K562 (cell line): ENCODE measurements around the gene CLCN6. TPM values are rescaled to one million over a fixed set of nuclear protein-coding genes. Genes with fewer than 3 reads are reported as not detected.

Source experiments
- ATF1 ChIP-seq, 2 experiments: fragments of 450-650 bp in 1 of 2; IDR thresholded peaks; 2 replicates each; pipeline ENCODE4 v1.6.1; 2016; ENCODE audit warnings: missing compliant biosample characterization in 1 of 2, missing genetic modification characterization in 1 of 2
- BRCA1 ChIP-seq, 2 experiments: fragments of 450-650 bp in 1 of 2; sonication (generic) in 1 of 2; formaldehyde crosslinking in 1 of 2; IDR thresholded peaks; 2 replicates each; pipeline versions ENCODE4 v1.5.0 to v1.6.1; 2017 to 2020; ENCODE audit warnings: mild to moderate bottlenecking in 1 of 2, missing genetic modification reagents in 1 of 2
- CREB1 ChIP-seq, 2 experiments: sonication (generic) in 1 of 2; formaldehyde crosslinking in 1 of 2; IDR thresholded peaks; 2 replicates each; pipeline versions ENCODE4 v1.6.1 to v1.8.0; 2012 to 2022; ENCODE audit warnings: inconsistent platforms in 1 of 2, mild to moderate bottlenecking in 1 of 2, missing genetic modification reagents in 1 of 2, moderate library complexity in 1 of 2
- CTBP1 ChIP-seq: fragments of 450-650 bp; IDR thresholded peaks from 2 replicates; pipeline ENCODE4 v1.6.1; 2016; ENCODE audit warnings: borderline replicate concordance
- CXXC5 ChIP-seq: fragments of 250-450 bp; sonication (Bioruptor Pico); IDR thresholded peaks from 2 replicates; pipeline ENCODE4 v1.8.0; 2022; ENCODE audit warnings: inconsistent platforms, mild to moderate bottlenecking, moderate library complexity
- FOXA3 ChIP-seq, 2 experiments: fragments of 450-650 bp in 1 of 2; sonication (generic) in 1 of 2; formaldehyde crosslinking; IDR thresholded peaks in 1 of 2; conservative IDR thresholded peaks in 1 of 2; 2 replicates each; pipeline versions ENCODE4 v1.4.0 to v1.8.0; 2020 to 2022; ENCODE audit warnings: mild to moderate bottlenecking in 2 of 2, missing genetic modification reagents in 1 of 2
- FOXM1 ChIP-seq, 2 experiments: fragments of 450-650 bp in 1 of 2; sonication (generic) in 1 of 2; formaldehyde crosslinking in 1 of 2; IDR thresholded peaks; 2 replicates each; pipeline versions ENCODE4 v1.6.1 to v1.9.0; 2017 to 2022; ENCODE audit warnings: low read depth in 2 of 2, mild to moderate bottlenecking in 2 of 2, missing genetic modification reagents in 1 of 2, moderate library complexity in 1 of 2
- KLF13 ChIP-seq: fragments of 450-650 bp; IDR thresholded peaks from 2 replicates; pipeline ENCODE4 v1.6.1; 2016; ENCODE audit warnings: missing genetic modification characterization, low read depth, mild to moderate bottlenecking, missing compliant biosample characterization, moderate library complexity, borderline replicate concordance
- MEIS2 ChIP-seq: fragments of 450-650 bp; IDR thresholded peaks from 2 replicates; pipeline ENCODE4 v1.6.1; 2014; ENCODE audit warnings: mild to moderate bottlenecking; ENCODE audit not compliant: partially characterized antibody
- NBN ChIP-seq: fragments of 450-650 bp; IDR thresholded peaks from 2 replicates; pipeline ENCODE4 v1.6.1; 2016; ENCODE audit warnings: low read depth, mild to moderate bottlenecking
- SMAD3 ChIP-seq: fragments of 450-650 bp; formaldehyde crosslinking; conservative IDR thresholded peaks from 2 replicates; pipeline ENCODE4 v1.4.0; 2020; ENCODE audit warnings: mild to moderate bottlenecking
- SNIP1 ChIP-seq: fragments of 450-650 bp; IDR thresholded peaks from 2 replicates; pipeline ENCODE4 v1.7.1; 2017; ENCODE audit warnings: low read depth, mild to moderate bottlenecking
- TAF9B ChIP-seq: fragments of 450-650 bp; IDR thresholded peaks from 2 replicates; pipeline ENCODE4 v1.6.1; 2018; ENCODE audit warnings: mild to moderate bottlenecking; ENCODE audit not compliant: partially characterized antibody
- TCF7 ChIP-seq: sonication (generic); IDR thresholded peaks from 2 replicates; pipeline ENCODE4 v1.6.1; 2016; ENCODE audit warnings: antibody characterized with exemption, borderline replicate concordance
- ZFP1 ChIP-seq: fragments of 450-650 bp; formaldehyde crosslinking; IDR thresholded peaks from 2 replicates; pipeline ENCODE4 v1.4.0; 2020; ENCODE audit warnings: mild to moderate bottlenecking, mixed read lengths
- ZNF586 ChIP-seq: fragments of 450-650 bp; formaldehyde crosslinking; conservative IDR thresholded peaks from 2 replicates; pipeline ENCODE4 v1.4.0; 2020; ENCODE audit warnings: mild to moderate bottlenecking, moderate library complexity
- ZNF644 ChIP-seq: fragments of 200-800 bp; sonication (Bioruptor generic); IDR thresholded peaks from 2 replicates; pipeline ENCODE4 v1.6.1; 2016; ENCODE audit warnings: low read depth, missing genetic modification characterization, missing compliant biosample characterization
- ZNF707 ChIP-seq: fragments of 250-450 bp; sonication (Bioruptor Pico); conservative IDR thresholded peaks from 2 replicates; pipeline ENCODE4 v1.8.0; 2022; ENCODE audit warnings: inconsistent platforms, mild to moderate bottlenecking, moderate library complexity
- polyA plus RNA-seq, 8 experiments: library from polyadenylated mRNA; depleted of rRNA in 4 of 8; stranded (reverse) in 5 of 8; unstranded in 3 of 8; fragments of >200 nt; fragmentation: Nextera tagmentation in 2 of 8; fragmentation: Illumina TruSeq in 1 of 8; extraction: Ambion mirVana in 2 of 8; extraction: Trizol in 1 of 8; gene quantifications; 2 replicates each; pipeline versions ENCODE4 v1.2.1 to v1.2.3, GENCODE V29; 2011 to 2014; ENCODE audit warnings: inconsistent platforms in 1 of 8, missing spikeins in 1 of 8
- total RNA-seq, 7 experiments: library from RNA; depleted of rRNA in 6 of 7; stranded (reverse); fragments of >200 nt in 6 of 7; fragmentation: Illumina TruSeq in 2 of 7; extraction: Trizol in 2 of 7; gene quantifications; 2 replicates each; pipeline versions ENCODE4 v1.2.1 to v1.2.3, GENCODE V29; 2011 to 2021; ENCODE audit warnings: low replicate concordance in 1 of 7
- TF ChIP-seq, protein P1 (sequence below): IDR thresholded peaks from 2 replicates; pipeline ENCODE4 v1.6.1; 2016; ENCODE audit warnings: missing genetic modification characterization, missing compliant biosample characterization
- TF ChIP-seq, protein P2 (sequence below): IDR thresholded peaks from 3 replicates; pipeline ENCODE4 v1.6.1; 2011; ENCODE audit warnings: borderline replicate concordance, mild to moderate bottlenecking; ENCODE audit not compliant: insufficient read length, insufficient read depth

Gene CLCN6
- total and polyA plus RNA-seq, 9 of the 15 experiments (the other 6 are each of a cell fraction or from before 2014, with no cell fraction given), result 2.0 to 21.8 (median 13.6) TPM

DNA sequence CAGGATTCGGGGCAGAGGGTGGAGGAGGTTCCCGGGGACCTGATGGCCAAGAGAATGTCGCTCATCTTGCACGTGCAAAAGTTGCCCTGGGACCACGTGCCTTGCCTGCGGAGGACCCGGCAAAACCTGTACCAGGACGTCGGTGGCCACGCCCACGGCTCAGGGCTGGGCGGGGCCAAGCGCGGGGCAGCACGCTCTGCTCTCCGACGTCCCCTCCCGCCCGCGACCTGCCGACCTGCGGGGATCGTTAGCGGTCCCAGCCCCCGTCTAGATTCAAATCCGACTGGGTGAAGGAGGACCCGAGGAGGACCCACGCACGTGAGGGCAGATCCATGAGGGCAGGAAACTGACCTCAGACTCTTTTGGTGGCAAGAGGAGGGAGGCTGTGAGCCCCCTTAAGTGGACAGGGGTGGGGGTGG lies 44.0 kb upstream of the CLCN6 start, which contains the start of gene C1orf167 (continued):
- TF ChIP-seq, protein P1, sequence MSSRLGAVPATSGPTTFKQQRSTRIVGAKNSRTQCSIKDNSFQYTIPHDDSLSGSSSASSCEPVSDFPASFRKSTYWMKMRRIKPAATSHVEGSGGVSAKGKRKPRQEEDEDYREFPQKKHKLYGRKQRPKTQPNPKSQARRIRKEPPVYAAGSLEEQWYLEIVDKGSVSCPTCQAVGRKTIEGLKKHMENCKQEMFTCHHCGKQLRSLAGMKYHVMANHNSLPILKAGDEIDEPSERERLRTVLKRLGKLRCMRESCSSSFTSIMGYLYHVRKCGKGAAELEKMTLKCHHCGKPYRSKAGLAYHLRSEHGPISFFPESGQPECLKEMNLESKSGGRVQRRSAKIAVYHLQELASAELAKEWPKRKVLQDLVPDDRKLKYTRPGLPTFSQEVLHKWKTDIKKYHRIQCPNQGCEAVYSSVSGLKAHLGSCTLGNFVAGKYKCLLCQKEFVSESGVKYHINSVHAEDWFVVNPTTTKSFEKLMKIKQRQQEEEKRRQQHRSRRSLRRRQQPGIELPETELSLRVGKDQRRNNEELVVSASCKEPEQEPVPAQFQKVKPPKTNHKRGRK (tag), result no peak
- TF ChIP-seq FOXM1 (IDR thresholded peaks at IDR 0.05; ENCODE audit: low read depth), result no peak
- TF ChIP-seq FOXM1 (CRISPR knock-in tag; IDR thresholded peaks at IDR 0.05; ENCODE audit: low read depth), result 0 out of 2 replicates have a peak, but pooled peaks have one; percentile 62
- peak; percentile 56; the same call in 1 of the 2 replicates for TF ChIP-seq KLF13 (tag)
- no peak for TF ChIP-seq SMAD3 (CRISPR knock-in tag)
- no peak for TF ChIP-seq FOXA3 (CRISPR knock-in tag; conservative IDR thresholded peaks at IDR 0.05 in 1 of 2, IDR thresholded peaks at IDR 0.05 in 1 of 2)
- TF ChIP-seq CREB1 (IDR thresholded peaks at IDR 0.05), result 0 out of 2 replicates have a peak, but pooled peaks have one; percentile 42
- TF ChIP-seq CREB1 (CRISPR knock-in tag; IDR thresholded peaks at IDR 0.05), result no peak
- no peak for TF ChIP-seq ZNF707
- no peak for TF ChIP-seq ZFP1 (CRISPR knock-in tag)
- TF ChIP-seq, protein P2, sequence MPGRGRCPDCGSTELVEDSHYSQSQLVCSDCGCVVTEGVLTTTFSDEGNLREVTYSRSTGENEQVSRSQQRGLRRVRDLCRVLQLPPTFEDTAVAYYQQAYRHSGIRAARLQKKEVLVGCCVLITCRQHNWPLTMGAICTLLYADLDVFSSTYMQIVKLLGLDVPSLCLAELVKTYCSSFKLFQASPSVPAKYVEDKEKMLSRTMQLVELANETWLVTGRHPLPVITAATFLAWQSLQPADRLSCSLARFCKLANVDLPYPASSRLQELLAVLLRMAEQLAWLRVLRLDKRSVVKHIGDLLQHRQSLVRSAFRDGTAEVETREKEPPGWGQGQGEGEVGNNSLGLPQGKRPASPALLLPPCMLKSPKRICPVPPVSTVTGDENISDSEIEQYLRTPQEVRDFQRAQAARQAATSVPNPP, result no peak
- TF ChIP-seq BRCA1 (IDR thresholded peaks at IDR 0.05), result no peak
- TF ChIP-seq BRCA1 (CRISPR knock-in tag; IDR thresholded peaks at IDR 0.05), result no peak
- TF ChIP-seq ZNF644 (tag), result no peak
- TF ChIP-seq TAF9B, result no peak
- TF ChIP-seq CTBP1, result peak; percentile 35; the same call in 1 of the 2 replicates
- TF ChIP-seq ATF1 (CRISPR knock-in tag; IDR thresholded peaks at IDR 0.05), result no peak
- peak; percentile 32; the same call in 1 of the 2 replicates for TF ChIP-seq ATF1 (tag; IDR thresholded peaks at IDR 0.05)
- TF ChIP-seq CXXC5 (CRISPR knock-in tag), result peak; percentile 69
- TF ChIP-seq MEIS2, result no peak
- no peak for TF ChIP-seq SNIP1
- no peak for TF ChIP-seq NBN
- TF ChIP-seq TCF7, result no peak
- no peak for TF ChIP-seq ZNF586
